B cell (primary cell): ENCODE results near the gene VTI1A.

Source experiments
- CTCF ChIP-seq: fragments of 200-600 bp; IDR thresholded peaks from one replicate; pipeline ENCODE4 v1.8.0; 2022; ENCODE audit warnings: antibody characterized with exemption, mild to moderate bottlenecking
- EZH2 ChIP-seq: IDR thresholded peaks from 2 replicates; pipeline ENCODE4 v1.6.1; 2012; ENCODE audit warnings: borderline replicate concordance, low read depth, mild to moderate bottlenecking, moderate library complexity, low read length; ENCODE audit not compliant: insufficient read depth, poor library complexity, severe bottlenecking

DNA sequence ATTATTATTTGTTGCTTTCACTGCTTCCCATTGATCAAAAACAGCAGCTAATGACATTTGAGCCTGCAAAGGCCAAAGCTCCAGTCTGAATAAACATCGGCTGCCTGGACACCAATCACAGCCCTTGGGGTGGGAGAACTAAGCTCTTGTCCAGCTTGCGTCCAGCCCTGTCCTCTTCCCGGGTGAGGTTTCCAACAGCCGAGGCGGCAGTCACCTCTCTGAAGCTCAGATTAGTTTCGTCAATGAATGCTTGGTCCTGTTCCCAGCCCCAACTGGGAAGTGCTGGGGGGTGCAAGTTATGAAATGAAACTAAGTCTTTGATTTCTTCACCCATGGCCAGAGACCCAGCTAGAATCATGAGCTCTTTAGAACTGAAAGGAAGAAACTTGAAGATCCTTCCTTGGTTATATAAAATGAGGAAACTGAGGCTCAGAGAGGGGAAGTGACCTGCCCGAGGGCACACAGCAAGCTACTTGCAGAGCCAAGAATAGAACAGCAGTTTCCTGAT is 389.0 kb downstream of the VTI1A start:
- no peak for TF ChIP-seq CTCF
- no peak for TF ChIP-seq EZH2
